H9 (cell line): Measurements from ENCODE around the gene RALGAPA2. TPM values are rescaled to one million over a fixed set of nuclear protein-coding genes. Genes with fewer than 3 reads are reported as not detected.

Experiments
- DNase-seq: peaks from one replicate; pipeline ENCODE4 v3.0.0-alpha.2; 2017
- H2AFZ ChIP-seq: one replicate; pipeline ENCODE4 v1.6.1; 2013; ENCODE audit warnings: mild to moderate bottlenecking, low read length, control low read depth, moderate library complexity
- H2AK5ac ChIP-seq: 2 replicates; pipeline ENCODE4 v1.6.1; 2013; ENCODE audit warnings: low read length, control low read depth, mixed read lengths; ENCODE audit not compliant: insufficient read length
- H2BK120ac ChIP-seq: one replicate; pipeline ENCODE4 v1.6.1; 2013; ENCODE audit warnings: low read depth, mild to moderate bottlenecking, low read length, control low read depth, inconsistent platforms; ENCODE audit not compliant: poor library complexity, severe bottlenecking
- H2BK12ac ChIP-seq: 2 replicates; pipeline ENCODE4 v1.6.1; 2013; ENCODE audit warnings: low read length, control low read depth, mixed read lengths, low read depth; ENCODE audit not compliant: insufficient read length
- H2BK15ac ChIP-seq: 2 replicates; pipeline ENCODE4 v1.6.1; 2013; ENCODE audit warnings: low read depth, low read length, control low read depth
- H2BK20ac ChIP-seq: one replicate; pipeline ENCODE4 v1.6.1; 2013; ENCODE audit warnings: low read depth, mild to moderate bottlenecking, low read length, control low read depth, inconsistent platforms; ENCODE audit not compliant: poor library complexity, severe bottlenecking
- H2BK5ac ChIP-seq: 2 replicates; pipeline ENCODE4 v1.6.1; 2013; ENCODE audit warnings: low read length, control low read depth, mixed read lengths; ENCODE audit not compliant: insufficient read length
- H3K14ac ChIP-seq: 2 replicates; pipeline ENCODE4 v1.6.1; 2013; ENCODE audit warnings: low read length, control low read depth; ENCODE audit not compliant: insufficient read depth
- H3K18ac ChIP-seq: 2 replicates; pipeline ENCODE4 v1.6.1; 2013; ENCODE audit warnings: low read depth, mild to moderate bottlenecking, mixed read lengths, low read length, control low read depth; ENCODE audit not compliant: insufficient read length
- H3K23ac ChIP-seq: 2 replicates; pipeline ENCODE4 v1.6.1; 2013; ENCODE audit warnings: low read length, control low read depth, mixed read lengths, low read depth; ENCODE audit not compliant: insufficient read length
- H3K23me2 ChIP-seq: 2 replicates; pipeline ENCODE4 v1.6.1; 2013; ENCODE audit warnings: low read depth, mild to moderate bottlenecking, mixed read lengths, low read length, control low read depth; ENCODE audit not compliant: insufficient read length, poor library complexity, severe bottlenecking
- H3K27ac ChIP-seq: 2 replicates; pipeline ENCODE4 v1.5.1; 2013; ENCODE audit warnings: low read length, control low read depth, mixed read lengths, low read depth; ENCODE audit not compliant: insufficient read length
- H3K27me3 ChIP-seq: 2 replicates; pipeline ENCODE4 v1.6.1; 2013; ENCODE audit warnings: low read length, control low read depth, inconsistent platforms; ENCODE audit not compliant: insufficient read depth
- H3K4ac ChIP-seq: 2 replicates; pipeline ENCODE4 v1.6.1; 2013; ENCODE audit warnings: low read depth, mild to moderate bottlenecking, control low read depth, inconsistent platforms, low read length, moderate library complexity
- H3K4me1 ChIP-seq: 2 replicates; pipeline ENCODE4 v1.6.1; 2013; ENCODE audit warnings: low read length, control low read depth, inconsistent platforms; ENCODE audit not compliant: insufficient read depth
- H3K4me2 ChIP-seq: 2 replicates; pipeline ENCODE4 v1.6.1; 2013; ENCODE audit warnings: low read length, control low read depth, mixed read lengths; ENCODE audit not compliant: insufficient read length, insufficient read depth
- H3K56ac ChIP-seq: 2 replicates; pipeline ENCODE4 v1.6.1; 2013; ENCODE audit warnings: low read depth, mild to moderate bottlenecking, mixed read lengths, low read length, control low read depth; ENCODE audit not compliant: insufficient read length
- H3K79me1 ChIP-seq: 2 replicates; pipeline ENCODE4 v1.6.1; 2013; ENCODE audit warnings: low read depth, mild to moderate bottlenecking, moderate library complexity, low read length, control low read depth, inconsistent platforms; ENCODE audit not compliant: insufficient read depth, poor library complexity, severe bottlenecking
- H3K79me2 ChIP-seq: 2 replicates; pipeline ENCODE4 v1.6.1; 2013; ENCODE audit warnings: low read length, control low read depth, inconsistent platforms; ENCODE audit not compliant: insufficient read depth
- H3K9ac ChIP-seq: 2 replicates; pipeline ENCODE4 v1.6.1; 2013; ENCODE audit warnings: low read length, control low read depth, mixed read lengths; ENCODE audit not compliant: insufficient read length; ENCODE audit errors: extremely low read depth
- H3K9me3 ChIP-seq: one replicate; pipeline ENCODE4 v1.6.1; 2013; ENCODE audit warnings: low read depth, low read length, inconsistent platforms; ENCODE audit not compliant: control insufficient read depth
- H3T11ph ChIP-seq: one replicate; pipeline ENCODE4 v1.6.1; 2013; ENCODE audit warnings: mild to moderate bottlenecking, low read length, control low read depth, inconsistent platforms
- H4K20me1 ChIP-seq: one replicate; pipeline ENCODE4 v1.6.1; 2013; ENCODE audit not compliant: control insufficient read depth, insufficient read length, insufficient read depth
- H4K5ac ChIP-seq: 2 replicates; pipeline ENCODE4 v1.6.1; 2013; ENCODE audit warnings: low read depth, mild to moderate bottlenecking, mixed read lengths, low read length, control low read depth; ENCODE audit not compliant: insufficient read length
- H4K8ac ChIP-seq: replicated peaks from 2 replicates; pipeline ENCODE4 v1.6.1; 2013; ENCODE audit warnings: low read length, control low read depth, mixed read lengths, low read depth; ENCODE audit not compliant: insufficient read length
- H4K91ac ChIP-seq: 2 replicates; pipeline ENCODE4 v1.6.1; 2013; ENCODE audit warnings: low read depth, mild to moderate bottlenecking, moderate library complexity, mixed read lengths, low read length, control low read depth; ENCODE audit not compliant: insufficient read length
- H3K27ac Mint-ChIP-seq, 3 experiments: 2 replicates in 2 of 3; 3 replicates in 1 of 3; pipeline ENCODE4 v1.8.0; 2020 to 2021; ENCODE audit warnings: mixed read lengths in 3 of 3, mild to moderate bottlenecking in 1 of 3, moderate library complexity in 1 of 3
- H3K27me3 Mint-ChIP-seq: 2 replicates; pipeline ENCODE4 v1.8.0; 2021; ENCODE audit warnings: low read depth, mild to moderate bottlenecking, moderate library complexity, mixed read lengths
- H3K36me3 Mint-ChIP-seq, 3 experiments: 2 replicates in 2 of 3; 3 replicates in 1 of 3; pipeline ENCODE4 v1.8.0; 2020 to 2021; ENCODE audit warnings: low read depth in 3 of 3, mixed read lengths in 3 of 3; ENCODE audit not compliant: insufficient read depth in 1 of 3
- H3K4me1 Mint-ChIP-seq, 2 experiments: 2 replicates each; pipeline ENCODE4 v1.8.0; 2020; ENCODE audit warnings: mixed read lengths in 2 of 2
- H3K4me3 Mint-ChIP-seq, 2 experiments: 2 replicates in 1 of 2; 3 replicates in 1 of 2; pipeline ENCODE4 v1.8.0; 2020 to 2021; ENCODE audit warnings: mild to moderate bottlenecking in 2 of 2, mixed read lengths in 2 of 2, moderate library complexity in 1 of 2
- H3K9me3 Mint-ChIP-seq, 2 experiments: 2 replicates in 1 of 2; 3 replicates in 1 of 2; pipeline ENCODE4 v1.8.0; 2020; ENCODE audit warnings: mild to moderate bottlenecking in 2 of 2, mixed read lengths in 2 of 2, moderate library complexity in 1 of 2
- WGBS: extraction: QIAGEN DNeasy Blood & Tissue Kit; methylation state at CpG from one replicate; pipeline ENCODE4 v1.1.7; 2013; ENCODE audit warnings: missing lambda C conversion rate, low lambda C conversion rate, mixed read lengths; ENCODE audit not compliant: insufficient read length; ENCODE audit errors: extremely low coverage; 5-methylcytosine and 5-hydroxymethylcytosine counted together
- total RNA-seq: library from RNA; stranded (reverse); gene quantifications from 2 replicates; pipeline ENCODE4 v1.2.1, GENCODE V29; 2021
- TF ChIP-seq, protein P1 (sequence below): fragments of 200-600 bp; sonication (generic); conservative IDR thresholded peaks from 3 replicates; pipeline ENCODE4 v1.8.0; 2021; ENCODE audit warnings: antibody characterized with exemption, mild to moderate bottlenecking

Gene RALGAPA2
- total RNA-seq, 1 experiment from 2014 or later, result 16.6 TPM

DNA sequence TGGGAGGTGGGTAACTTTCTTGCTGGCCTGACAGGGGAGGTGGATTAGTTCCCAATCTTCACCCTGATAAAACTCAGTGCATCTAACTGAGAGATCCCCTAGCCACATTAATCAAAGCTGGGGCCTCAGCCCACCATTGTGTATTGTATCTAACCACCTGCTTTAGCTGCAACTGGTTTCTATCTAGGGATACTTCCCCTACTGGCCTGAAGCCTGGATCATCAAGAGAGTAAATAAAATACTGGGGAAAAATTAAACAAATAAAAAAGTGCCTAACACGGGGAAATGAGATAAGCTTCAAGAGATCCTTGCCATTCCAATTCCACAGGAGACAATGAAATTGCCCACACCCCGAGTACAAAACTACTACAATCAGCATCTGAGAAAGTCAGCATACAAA lies 195.1 kb downstream of the RALGAPA2 start:
- Histone ChIP-seq H4K20me1 (no peaks in the 10 kb centered on the region), H3K27ac (no peak overlapping the region), H2BK5ac (no peak overlapping the region), H4K5ac (no peak overlapping the region), H3K79me2 (no peaks in the 10 kb centered on the region), H3K14ac (no peak overlapping the region), H3K56ac (no peak overlapping the region), H2BK120ac (no peak overlapping the region), H2AK5ac (no peak overlapping the region), H2AFZ (no peak overlapping the region), H4K8ac (no peak overlapping the region), H3T11ph (no peak overlapping the region), H2BK20ac (no peak overlapping the region), H3K27me3 (no peaks in the 10 kb centered on the region), H3K9me3 (no peaks in the 10 kb centered on the region), H3K4me1 (no peaks in the 10 kb centered on the region), H3K9ac (no peak overlapping the region), H2BK12ac (no peak overlapping the region), H3K4ac (no peak overlapping the region), H3K23ac (no peak overlapping the region), H2BK15ac (no peak overlapping the region), H4K91ac (no peak overlapping the region), H3K18ac (no peak overlapping the region), H3K79me1 (no peaks in the 10 kb centered on the region), H3K4me2 (no peak overlapping the region), H3K23me2 (peaks cover 3% of the 10 kb centered on the region)
- no CpG with 5 or more reads among the region's 2 CpGs for WGBS
- DNase-seq, result no peak
- TF ChIP-seq, protein P1, sequence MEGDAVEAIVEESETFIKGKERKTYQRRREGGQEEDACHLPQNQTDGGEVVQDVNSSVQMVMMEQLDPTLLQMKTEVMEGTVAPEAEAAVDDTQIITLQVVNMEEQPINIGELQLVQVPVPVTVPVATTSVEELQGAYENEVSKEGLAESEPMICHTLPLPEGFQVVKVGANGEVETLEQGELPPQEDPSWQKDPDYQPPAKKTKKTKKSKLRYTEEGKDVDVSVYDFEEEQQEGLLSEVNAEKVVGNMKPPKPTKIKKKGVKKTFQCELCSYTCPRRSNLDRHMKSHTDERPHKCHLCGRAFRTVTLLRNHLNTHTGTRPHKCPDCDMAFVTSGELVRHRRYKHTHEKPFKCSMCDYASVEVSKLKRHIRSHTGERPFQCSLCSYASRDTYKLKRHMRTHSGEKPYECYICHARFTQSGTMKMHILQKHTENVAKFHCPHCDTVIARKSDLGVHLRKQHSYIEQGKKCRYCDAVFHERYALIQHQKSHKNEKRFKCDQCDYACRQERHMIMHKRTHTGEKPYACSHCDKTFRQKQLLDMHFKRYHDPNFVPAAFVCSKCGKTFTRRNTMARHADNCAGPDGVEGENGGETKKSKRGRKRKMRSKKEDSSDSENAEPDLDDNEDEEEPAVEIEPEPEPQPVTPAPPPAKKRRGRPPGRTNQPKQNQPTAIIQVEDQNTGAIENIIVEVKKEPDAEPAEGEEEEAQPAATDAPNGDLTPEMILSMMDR, result no peak
- no peaks in the 10 kb centered on the region for H3K4me1 Mint-ChIP-seq
- no peak overlapping the region for H3K4me3 Mint-ChIP-seq
- no peaks in the 10 kb centered on the region; the same call in 1 of the 2 replicates for H3K27me3 Mint-ChIP-seq
- peaks cover 9 to 20% of the 10 kb centered on the region in 2 experiments; a peak in 4 of 5 replicates for H3K9me3 Mint-ChIP-seq
- H3K27ac Mint-ChIP-seq, result no peak overlapping the region
- H3K36me3 Mint-ChIP-seq, result peaks cover 31 to 41% (median 35%) of the 10 kb centered on the region in 3 experiments
